Uterus (tissue), 2 donors: ENCODE results near the gene EDN2.

ENCODE experiments used
- POLR2A ChIP-seq, 2 donors: fragments of 450-650 bp; IDR thresholded peaks; one replicate each; pipeline ENCODE4 v1.6.1; 2016; ENCODE audit warnings: antibody characterized with exemption in 2 of 2, mild to moderate bottlenecking in 1 of 2, moderate library complexity in 1 of 2
- TF ChIP-seq, protein P1 (sequence below), 4 experiments: fragments of 200-600 bp in 2 of 4; fragments of 450-650 bp in 2 of 4; sonication (generic) in 2 of 4; IDR thresholded peaks; one replicate each; pipeline ENCODE4 v1.5.1; 2016 to 2019; ENCODE audit warnings: antibody characterized with exemption in 4 of 4, mild to moderate bottlenecking in 2 of 4, moderate library complexity in 1 of 4

GRCh38 chr1:41465741-41466140 lies 18.7 kb downstream of the EDN2 start:
- TF ChIP-seq, protein P1, sequence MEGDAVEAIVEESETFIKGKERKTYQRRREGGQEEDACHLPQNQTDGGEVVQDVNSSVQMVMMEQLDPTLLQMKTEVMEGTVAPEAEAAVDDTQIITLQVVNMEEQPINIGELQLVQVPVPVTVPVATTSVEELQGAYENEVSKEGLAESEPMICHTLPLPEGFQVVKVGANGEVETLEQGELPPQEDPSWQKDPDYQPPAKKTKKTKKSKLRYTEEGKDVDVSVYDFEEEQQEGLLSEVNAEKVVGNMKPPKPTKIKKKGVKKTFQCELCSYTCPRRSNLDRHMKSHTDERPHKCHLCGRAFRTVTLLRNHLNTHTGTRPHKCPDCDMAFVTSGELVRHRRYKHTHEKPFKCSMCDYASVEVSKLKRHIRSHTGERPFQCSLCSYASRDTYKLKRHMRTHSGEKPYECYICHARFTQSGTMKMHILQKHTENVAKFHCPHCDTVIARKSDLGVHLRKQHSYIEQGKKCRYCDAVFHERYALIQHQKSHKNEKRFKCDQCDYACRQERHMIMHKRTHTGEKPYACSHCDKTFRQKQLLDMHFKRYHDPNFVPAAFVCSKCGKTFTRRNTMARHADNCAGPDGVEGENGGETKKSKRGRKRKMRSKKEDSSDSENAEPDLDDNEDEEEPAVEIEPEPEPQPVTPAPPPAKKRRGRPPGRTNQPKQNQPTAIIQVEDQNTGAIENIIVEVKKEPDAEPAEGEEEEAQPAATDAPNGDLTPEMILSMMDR (IDR thresholded peaks at IDR 0.05), result no peak
- no peak for TF ChIP-seq POLR2A (IDR thresholded peaks at IDR 0.05)
